Trophoblast cell (in vitro differentiated cells and primary cell): Measurements from ENCODE around the gene ZNF407.

ENCODE experiments used
- DNase-seq, 2 donors: peaks; one replicate each; pipeline ENCODE4 v3.0.0-alpha.2; 2016
- H2AFZ ChIP-seq: 2 replicates; pipeline ENCODE4 v1.6.1; 2013; ENCODE audit warnings: low read length, moderate library complexity, mild to moderate bottlenecking; ENCODE audit not compliant: insufficient read depth, poor library complexity
- H2AK5ac ChIP-seq: 2 replicates; pipeline ENCODE4 v1.6.1; 2013; ENCODE audit warnings: mild to moderate bottlenecking, low read length
- H2BK120ac ChIP-seq: 2 replicates; pipeline ENCODE4 v1.6.1; 2013; ENCODE audit warnings: low read length, mild to moderate bottlenecking, moderate library complexity; ENCODE audit not compliant: insufficient read depth, poor library complexity
- H2BK12ac ChIP-seq: 2 replicates; pipeline ENCODE4 v1.6.1; 2013; ENCODE audit warnings: mild to moderate bottlenecking, low read length, moderate library complexity
- H2BK5ac ChIP-seq: 2 replicates; pipeline ENCODE4 v1.6.1; 2013; ENCODE audit warnings: low read length, low read depth, moderate library complexity, mild to moderate bottlenecking; ENCODE audit not compliant: poor library complexity
- H3K14ac ChIP-seq: 2 replicates; pipeline ENCODE4 v1.6.1; 2013; ENCODE audit warnings: mild to moderate bottlenecking, low read length
- H3K18ac ChIP-seq: 2 replicates; pipeline ENCODE4 v1.6.1; 2013; ENCODE audit warnings: mild to moderate bottlenecking, low read length
- H3K23ac ChIP-seq: 2 replicates; pipeline ENCODE4 v1.6.1; 2013; ENCODE audit warnings: low read length
- H3K27ac ChIP-seq: 2 replicates; pipeline ENCODE4 v1.5.1; 2013; ENCODE audit warnings: low read depth, mild to moderate bottlenecking, inconsistent platforms, low read length, moderate library complexity
- H3K27me3 ChIP-seq: 2 replicates; pipeline ENCODE4 v1.6.1; 2013; ENCODE audit warnings: inconsistent platforms, mild to moderate bottlenecking, low read length, moderate library complexity; ENCODE audit not compliant: insufficient read depth
- H3K36me3 ChIP-seq, 2 experiments: 1 replicate in 1 of 2; 2 replicates in 1 of 2; pipeline ENCODE4 v1.6.1; 2013; ENCODE audit warnings: low read length in 2 of 2, mild to moderate bottlenecking in 2 of 2, moderate library complexity in 1 of 2; ENCODE audit not compliant: insufficient read depth in 2 of 2, control insufficient read depth in 1 of 2
- H3K4ac ChIP-seq: 2 replicates; pipeline ENCODE4 v1.6.1; 2013; ENCODE audit warnings: low read depth, mild to moderate bottlenecking, low read length, moderate library complexity
- H3K4me1 ChIP-seq, 2 experiments: 1 replicate in 1 of 2; 2 replicates in 1 of 2; pipeline ENCODE4 v1.6.1; 2013; ENCODE audit warnings: low read length in 2 of 2, mild to moderate bottlenecking in 2 of 2, moderate library complexity in 1 of 2; ENCODE audit not compliant: insufficient read depth in 2 of 2, control insufficient read depth in 1 of 2
- H3K4me2 ChIP-seq: 2 replicates; pipeline ENCODE4 v1.6.1; 2013; ENCODE audit warnings: inconsistent platforms, mild to moderate bottlenecking, low read length, moderate library complexity
- H3K4me3 ChIP-seq: 2 replicates; pipeline ENCODE4 v1.5.1; 2013; ENCODE audit warnings: mild to moderate bottlenecking, low read depth, low read length, inconsistent platforms
- H3K79me1 ChIP-seq: one replicate; pipeline ENCODE4 v1.6.1; 2013; ENCODE audit warnings: low read length
- H3K79me2 ChIP-seq: 2 replicates; pipeline ENCODE4 v1.6.1; 2013; ENCODE audit warnings: low read length, mild to moderate bottlenecking; ENCODE audit not compliant: control insufficient read depth, insufficient read depth, poor library complexity
- H3K9ac ChIP-seq: 2 replicates; pipeline ENCODE4 v1.6.1; 2013; ENCODE audit warnings: mild to moderate bottlenecking, low read length
- H3K9me3 ChIP-seq: 2 replicates; pipeline ENCODE4 v1.6.1; 2013; ENCODE audit warnings: low read depth, mild to moderate bottlenecking, control low read depth, inconsistent platforms, low read length; ENCODE audit not compliant: insufficient read depth
- H4K12ac ChIP-seq: 2 replicates; pipeline ENCODE4 v1.6.1; 2013; ENCODE audit warnings: low read depth, mild to moderate bottlenecking, low read length, moderate library complexity
- H4K8ac ChIP-seq: 2 replicates; pipeline ENCODE4 v1.6.1; 2013; ENCODE audit warnings: low read depth, mild to moderate bottlenecking, low read length, moderate library complexity
- H4K91ac ChIP-seq: one replicate; pipeline ENCODE4 v1.6.1; 2013; ENCODE audit warnings: low read depth, mild to moderate bottlenecking, low read length, moderate library complexity
- WGBS: extraction: QIAGEN DNeasy Blood & Tissue Kit; methylation state at CpG from one replicate; pipeline ENCODE4 v1.1.7; 2013; ENCODE audit warnings: missing lambda C conversion rate; ENCODE audit not compliant: insufficient read length, insufficient coverage; ENCODE audit errors: extremely low coverage; 5-methylcytosine and 5-hydroxymethylcytosine counted together

ZNF407 gene

DNA sequence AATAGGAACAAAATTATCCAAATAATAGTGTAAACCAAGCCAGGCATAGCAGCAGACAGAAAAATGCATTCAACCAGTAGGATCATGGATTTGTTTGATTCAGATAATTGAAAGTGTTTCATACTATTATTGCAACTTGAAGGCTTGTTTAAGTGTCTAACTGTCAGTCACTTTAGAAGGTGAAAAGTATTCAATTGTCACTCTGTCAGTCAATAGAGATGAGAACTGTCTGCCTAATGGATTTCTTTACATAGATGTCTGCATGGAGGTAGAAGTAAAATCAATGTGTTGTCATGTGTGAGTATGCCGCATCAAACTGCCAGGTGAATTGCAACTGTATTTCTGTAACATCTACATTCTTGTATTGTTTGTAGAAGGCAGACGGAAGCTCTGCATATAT, 65.0 kb downstream of the ZNF407 start:
- no peak overlapping the region for H3K4me3 ChIP-seq
- H3K14ac ChIP-seq, result no peak overlapping the region
- no CpG with 5 or more reads among the region's 2 CpGs for WGBS

DNA sequence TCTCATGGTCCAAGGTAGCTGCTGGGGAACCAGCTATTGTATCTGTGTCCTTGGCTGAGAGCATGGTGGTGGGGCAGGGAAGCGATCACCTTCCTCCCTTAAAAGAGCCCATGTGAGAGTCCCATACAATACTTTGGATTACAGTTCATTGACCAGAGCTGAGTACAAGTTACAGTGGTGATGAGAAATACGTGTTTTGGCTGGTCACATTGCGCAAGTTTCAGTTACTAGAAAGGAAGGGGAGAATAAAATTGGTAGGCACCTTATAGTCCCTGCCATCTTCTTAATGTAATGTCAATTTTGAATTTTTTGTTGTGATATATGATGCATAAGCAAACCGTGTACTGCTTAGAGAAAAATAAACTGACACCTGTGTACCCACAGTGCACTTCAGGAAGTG, 67.7 kb downstream of the ZNF407 start:
- no peak for DNase-seq
- H3K23ac ChIP-seq, result no peak overlapping the region
- no peak overlapping the region for H2AK5ac ChIP-seq
- no peak overlapping the region for H4K12ac ChIP-seq
- no peak overlapping the region for H4K8ac ChIP-seq
- no peak overlapping the region for H2AFZ ChIP-seq
- H3K18ac ChIP-seq, result no peak overlapping the region
- H2BK12ac ChIP-seq, result no peak overlapping the region
- H3K4me2 ChIP-seq, result no peak overlapping the region
- WGBS, result no CpG with 5 or more reads among the region's 4 CpGs
- no peaks in the 10 kb centered on the region for H3K79me1 ChIP-seq
- no peak overlapping the region for H3K27ac ChIP-seq
- H3K14ac ChIP-seq, result no peak overlapping the region
- H3K79me2 ChIP-seq, result no peaks in the 10 kb centered on the region
- no peak overlapping the region for H2BK120ac ChIP-seq
- H4K91ac ChIP-seq, result no peak overlapping the region
- no peaks in the 10 kb centered on the region for H3K9me3 ChIP-seq
- H2BK5ac ChIP-seq, result no peak overlapping the region
- no peak overlapping the region for H3K9ac ChIP-seq
- no peak overlapping the region for H3K4ac ChIP-seq
- no peaks in the 10 kb centered on the region for H3K27me3 ChIP-seq
- no peak overlapping the region for H3K4me3 ChIP-seq
- no peaks in the 10 kb centered on the region for H3K36me3 ChIP-seq
- peaks cover 0 to 2% of the 10 kb centered on the region in 2 experiments for H3K4me1 ChIP-seq

More for the DNA sequence above, 65.0 kb downstream of the ZNF407 start:
- no peak for DNase-seq
- Histone ChIP-seq H2AK5ac (no peak overlapping the region), H4K8ac (no peak overlapping the region), H3K79me1 (no peaks in the 10 kb centered on the region), H2BK12ac (no peak overlapping the region), H3K9ac (no peak overlapping the region), H3K18ac (no peak overlapping the region), H3K79me2 (no peaks in the 10 kb centered on the region), H2BK5ac (no peak overlapping the region), H3K27ac (no peak overlapping the region), H3K23ac (no peak overlapping the region), H3K4ac (no peak overlapping the region), H3K9me3 (no peaks in the 10 kb centered on the region), H3K4me1 (peaks cover 0 to 2% of the 10 kb centered on the region in 2 experiments), H3K36me3 (no peaks in the 10 kb centered on the region), H2BK120ac (no peak overlapping the region), H4K12ac (no peak overlapping the region), H2AFZ (no peak overlapping the region), H3K4me2 (no peak overlapping the region), H3K27me3 (no peaks in the 10 kb centered on the region), H4K91ac (no peak overlapping the region)

DNA sequence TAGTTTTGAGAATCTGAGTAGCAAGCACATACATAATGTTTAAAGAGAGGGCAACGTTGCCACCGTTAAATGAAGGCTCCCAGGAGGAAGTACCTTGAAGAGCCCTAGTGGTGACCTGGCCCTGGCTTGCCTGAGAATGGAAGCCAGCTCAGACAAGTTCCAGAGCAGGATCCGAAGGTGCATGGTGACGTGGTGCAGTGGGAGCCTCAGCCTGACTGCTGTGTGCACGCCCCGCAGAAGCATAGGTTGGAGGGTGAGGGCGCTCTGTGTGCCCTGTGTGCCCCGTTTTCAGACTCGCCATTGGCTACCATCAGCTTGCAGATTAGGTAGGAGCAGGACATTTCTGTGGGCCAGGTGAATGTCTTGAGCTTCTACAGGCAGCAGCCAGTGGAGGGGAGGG, 68.2 kb downstream of the ZNF407 start:
- Histone ChIP-seq H2AK5ac (no peak overlapping the region), H3K79me1 (no peaks in the 10 kb centered on the region), H3K4me3 (no peak overlapping the region), H3K36me3 (no peaks in the 10 kb centered on the region), H3K9ac (no peak overlapping the region), H4K91ac (no peak overlapping the region), H3K23ac (no peak overlapping the region), H3K9me3 (no peaks in the 10 kb centered on the region), H3K27me3 (no peaks in the 10 kb centered on the region), H2AFZ (no peak overlapping the region), H3K14ac (no peak overlapping the region), H2BK12ac (no peak overlapping the region), H3K27ac (no peak overlapping the region), H3K18ac (no peak overlapping the region), H2BK5ac (no peak overlapping the region), H3K4ac (no peak overlapping the region), H2BK120ac (no peak overlapping the region), H3K4me1 (peaks cover 0 to 2% of the 10 kb centered on the region in 2 experiments), H3K79me2 (no peaks in the 10 kb centered on the region), H4K12ac (no peak overlapping the region), H3K4me2 (no peak overlapping the region), H4K8ac (no peak overlapping the region)
- WGBS, result no CpG with 5 or more reads among the region's 9 CpGs
- DNase-seq, result no peak

DNA sequence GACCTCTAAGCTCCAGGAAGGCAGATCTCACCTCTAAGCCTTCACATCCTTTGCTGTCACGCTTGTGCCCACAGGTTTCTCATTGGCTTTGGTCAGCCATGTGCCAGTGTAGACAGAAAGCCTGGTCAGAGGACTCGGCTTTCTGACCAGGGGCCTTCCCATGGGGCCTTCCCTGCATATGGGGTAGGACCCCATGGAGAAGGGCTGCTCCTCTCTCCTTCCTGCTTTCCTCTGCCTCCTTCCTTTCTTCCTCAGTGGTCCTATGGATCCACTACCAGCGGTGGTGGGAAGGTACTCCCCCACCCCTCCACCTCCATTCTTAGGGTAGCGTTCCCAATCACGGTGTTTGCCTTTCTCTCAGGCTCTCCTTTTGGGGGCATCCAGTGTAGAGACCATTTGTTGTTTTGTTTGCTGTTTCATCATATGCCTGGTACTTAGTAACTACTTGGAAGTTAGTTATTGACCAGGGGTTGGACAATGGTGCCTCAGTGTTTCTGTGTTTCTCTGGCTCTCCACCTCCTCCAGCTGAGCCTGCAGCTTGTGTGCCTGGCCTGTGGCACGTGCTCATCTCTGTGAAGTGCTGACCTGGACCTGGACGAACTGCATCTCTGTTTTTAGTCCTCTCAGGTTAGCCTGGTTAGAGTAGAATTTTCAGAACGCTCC, 71.6 kb downstream of the ZNF407 start:
- whole genome bisulfite sequencing, result no CpG with 5 or more reads among the region's 8 CpGs
- Histone ChIP-seq H2AFZ (no peak overlapping the region), H4K12ac (no peak overlapping the region), H2BK120ac (no peak overlapping the region), H3K4ac (no peak overlapping the region), H3K23ac (no peak overlapping the region), H4K8ac (no peak overlapping the region), H3K4me3 (no peak overlapping the region), H3K4me1 (peaks cover 3% of the 10 kb centered on the region in 2 experiments), H4K91ac (no peak overlapping the region), H3K36me3 (no peaks in the 10 kb centered on the region), H3K79me1 (peaks cover 6% of the 10 kb centered on the region), H2AK5ac (no peak overlapping the region), H3K27ac (no peak overlapping the region), H2BK12ac (no peak overlapping the region), H3K14ac (no peak overlapping the region), H3K9me3 (no peaks in the 10 kb centered on the region), H3K9ac (no peak overlapping the region), H3K4me2 (no peak overlapping the region), H2BK5ac (no peak overlapping the region), H3K79me2 (peaks cover 1% of the 10 kb centered on the region), H3K18ac (no peak overlapping the region), H3K27me3 (no peaks in the 10 kb centered on the region)
- no peak for DNase-seq
